IPS-18a (cell line): ENCODE data around the gene ACVR1C.

Experiments
- H3K27ac ChIP-seq: one replicate; pipeline ENCODE4 v1.5.1; 2013; ENCODE audit warnings: low read length
- H3K27me3 ChIP-seq: one replicate; pipeline ENCODE4 v1.6.1; 2013; ENCODE audit warnings: mild to moderate bottlenecking, low read length; ENCODE audit not compliant: control insufficient read depth, insufficient read depth
- H3K36me3 ChIP-seq: one replicate; pipeline ENCODE4 v1.6.1; 2013; ENCODE audit warnings: low read depth, low read length; ENCODE audit not compliant: control insufficient read depth
- H3K4me1 ChIP-seq: one replicate; pipeline ENCODE4 v1.6.1; 2013; ENCODE audit warnings: low read depth, low read length; ENCODE audit not compliant: control insufficient read depth
- H3K4me3 ChIP-seq: one replicate; pipeline ENCODE4 v1.5.1; 2013; ENCODE audit warnings: low read length
- H3K9ac ChIP-seq: one replicate; pipeline ENCODE4 v1.6.1; 2013; ENCODE audit warnings: mild to moderate bottlenecking, low read length, moderate library complexity
- H3K9me3 ChIP-seq: one replicate; pipeline ENCODE4 v1.6.1; 2013; ENCODE audit warnings: low read depth, low read length; ENCODE audit not compliant: control insufficient read depth

Gene ACVR1C

GRCh38 chr2:157492189-157492773 is 136.4 kb downstream of the ACVR1C start:
- Histone ChIP-seq H3K4me1 (no peaks in the 10 kb centered on the region), H3K4me3 (no peak overlapping the region), H3K9ac (no peak overlapping the region), H3K27ac (no peak overlapping the region), H3K9me3 (no peaks in the 10 kb centered on the region), H3K36me3 (no peaks in the 10 kb centered on the region), H3K27me3 (no peaks in the 10 kb centered on the region)

GRCh38 chr2:157489983-157490382 is 138.7 kb downstream of the ACVR1C start:
- no peak overlapping the region for H3K27ac ChIP-seq
- H3K27me3 ChIP-seq = no peaks in the 10 kb centered on the region
- H3K36me3 ChIP-seq = no peaks in the 10 kb centered on the region
- H3K4me3 ChIP-seq = no peak overlapping the region
- H3K9me3 ChIP-seq = no peaks in the 10 kb centered on the region
- H3K4me1 ChIP-seq = no peaks in the 10 kb centered on the region
- H3K9ac ChIP-seq = no peak overlapping the region

- no peak overlapping the region for H3K27ac ChIP-seq
- H3K9ac ChIP-seq = no peak overlapping the region
- H3K27me3 ChIP-seq = no peaks in the 10 kb centered on the region
- H3K4me1 ChIP-seq = no peaks in the 10 kb centered on the region
- H3K36me3 ChIP-seq = no peaks in the 10 kb centered on the region
- H3K4me3 ChIP-seq = no peak overlapping the region
- H3K9me3 ChIP-seq = no peaks in the 10 kb centered on the region
Observed at GRCh38 chr2:157488877-157489276, 139.8 kb downstream of the ACVR1C start.

- Histone ChIP-seq H3K4me1 (no peaks in the 10 kb centered on the region), H3K27me3 (no peaks in the 10 kb centered on the region), H3K9me3 (no peaks in the 10 kb centered on the region), H3K27ac (no peak overlapping the region), H3K9ac (no peak overlapping the region), H3K4me3 (no peak overlapping the region), H3K36me3 (no peaks in the 10 kb centered on the region)
Observed at GRCh38 chr2:157487747-157488146, 140.9 kb downstream of the ACVR1C start.

GRCh38 chr2:157487271-157487610 is 141.4 kb downstream of the ACVR1C start:
- Histone ChIP-seq H3K27me3 (no peaks in the 10 kb centered on the region), H3K4me1 (no peaks in the 10 kb centered on the region), H3K9me3 (no peaks in the 10 kb centered on the region), H3K9ac (no peak overlapping the region), H3K4me3 (no peak overlapping the region), H3K27ac (no peak overlapping the region), H3K36me3 (no peaks in the 10 kb centered on the region)

GRCh38 chr2:157486596-157487270 is 141.9 kb downstream of the ACVR1C start:
- Histone ChIP-seq H3K36me3 (no peaks in the 10 kb centered on the region), H3K4me3 (no peak overlapping the region), H3K9me3 (no peaks in the 10 kb centered on the region), H3K27me3 (no peaks in the 10 kb centered on the region), H3K9ac (no peak overlapping the region), H3K27ac (no peak overlapping the region), H3K4me1 (no peaks in the 10 kb centered on the region)

- H3K4me1 ChIP-seq = no peaks in the 10 kb centered on the region
- no peak overlapping the region for H3K27ac ChIP-seq
- H3K27me3 ChIP-seq = no peaks in the 10 kb centered on the region
- no peak overlapping the region for H3K9ac ChIP-seq
- no peaks in the 10 kb centered on the region for H3K36me3 ChIP-seq
- no peaks in the 10 kb centered on the region for H3K9me3 ChIP-seq
- no peak overlapping the region for H3K4me3 ChIP-seq
Observed at GRCh38 chr2:157480182-157480961, 148.3 kb downstream of the ACVR1C start.

- no peaks in the 10 kb centered on the region for H3K27me3 ChIP-seq
- H3K4me1 ChIP-seq = no peaks in the 10 kb centered on the region
- no peaks in the 10 kb centered on the region for H3K36me3 ChIP-seq
- no peak overlapping the region for H3K4me3 ChIP-seq
- no peak overlapping the region for H3K9ac ChIP-seq
- no peak overlapping the region for H3K27ac ChIP-seq
- no peaks in the 10 kb centered on the region for H3K9me3 ChIP-seq
Observed at GRCh38 chr2:157479081-157480027, 149.3 kb downstream of the ACVR1C start.

- Histone ChIP-seq H3K9me3 (no peaks in the 10 kb centered on the region), H3K27ac (no peak overlapping the region), H3K9ac (no peak overlapping the region), H3K36me3 (no peaks in the 10 kb centered on the region), H3K27me3 (no peaks in the 10 kb centered on the region), H3K4me3 (no peak overlapping the region), H3K4me1 (no peaks in the 10 kb centered on the region)
Observed at GRCh38 chr2:157477919-157478318, 150.7 kb downstream of the ACVR1C start.

GRCh38 chr2:157476953-157477709 is 151.5 kb downstream of the ACVR1C start:
- no peaks in the 10 kb centered on the region for H3K27me3 ChIP-seq
- no peaks in the 10 kb centered on the region for H3K4me1 ChIP-seq
- H3K4me3 ChIP-seq = no peak overlapping the region
- H3K27ac ChIP-seq = no peak overlapping the region
- no peaks in the 10 kb centered on the region for H3K36me3 ChIP-seq
- H3K9me3 ChIP-seq = no peaks in the 10 kb centered on the region
- no peak overlapping the region for H3K9ac ChIP-seq
